HG02981 (cell line): ENCODE measurements around the gene SEC16A.

ENCODE experiments used
- ATAC-seq: cut with Tn5 transposase; IDR thresholded peaks from one replicate; pipeline ENCODE4 v1.9.1; 2021; ENCODE audit warnings: mild to moderate bottlenecking, moderate library complexity; ENCODE audit not compliant: unreplicated experiment

SEC16A gene

GRCh38 chr9:136504512-136505348, 21.9 kb upstream of the SEC16A start:
- ATAC-seq = no peak

GRCh38 chr9:136502940-136503550, 20.2 kb upstream of the SEC16A start:
- no peak for ATAC-seq

DNA sequence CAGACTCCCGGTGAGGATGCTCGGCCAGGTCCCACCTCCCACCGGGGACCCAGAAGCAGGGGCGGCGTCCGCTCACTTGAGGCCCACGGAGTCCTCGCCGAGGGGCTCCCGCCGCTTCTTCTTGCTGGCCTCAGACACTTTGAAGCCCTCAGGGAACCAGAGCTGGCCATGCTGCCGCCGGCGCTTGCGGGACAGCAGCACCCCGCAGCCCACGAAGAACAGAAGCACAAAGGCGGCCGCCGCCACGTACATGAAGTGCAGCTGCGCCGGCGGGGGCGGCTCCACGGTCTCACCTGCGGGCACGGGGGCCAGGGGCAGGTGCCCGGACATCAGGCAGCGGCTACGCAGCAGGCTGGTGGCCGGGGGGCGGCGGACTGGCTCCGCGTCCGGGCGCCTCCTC, 19.4 kb upstream of the SEC16A start:
- ATAC-seq = no peak

GRCh38 chr9:136501686-136502085, 18.8 kb upstream of the SEC16A start:
- no peak for ATAC-seq

GRCh38 chr9:136499935-136500910, 17.4 kb upstream of the SEC16A start:
- ATAC-seq = no peak

GRCh38 chr9:136499071-136499934, 16.5 kb upstream of the SEC16A start:
- ATAC-seq = no peak

DNA sequence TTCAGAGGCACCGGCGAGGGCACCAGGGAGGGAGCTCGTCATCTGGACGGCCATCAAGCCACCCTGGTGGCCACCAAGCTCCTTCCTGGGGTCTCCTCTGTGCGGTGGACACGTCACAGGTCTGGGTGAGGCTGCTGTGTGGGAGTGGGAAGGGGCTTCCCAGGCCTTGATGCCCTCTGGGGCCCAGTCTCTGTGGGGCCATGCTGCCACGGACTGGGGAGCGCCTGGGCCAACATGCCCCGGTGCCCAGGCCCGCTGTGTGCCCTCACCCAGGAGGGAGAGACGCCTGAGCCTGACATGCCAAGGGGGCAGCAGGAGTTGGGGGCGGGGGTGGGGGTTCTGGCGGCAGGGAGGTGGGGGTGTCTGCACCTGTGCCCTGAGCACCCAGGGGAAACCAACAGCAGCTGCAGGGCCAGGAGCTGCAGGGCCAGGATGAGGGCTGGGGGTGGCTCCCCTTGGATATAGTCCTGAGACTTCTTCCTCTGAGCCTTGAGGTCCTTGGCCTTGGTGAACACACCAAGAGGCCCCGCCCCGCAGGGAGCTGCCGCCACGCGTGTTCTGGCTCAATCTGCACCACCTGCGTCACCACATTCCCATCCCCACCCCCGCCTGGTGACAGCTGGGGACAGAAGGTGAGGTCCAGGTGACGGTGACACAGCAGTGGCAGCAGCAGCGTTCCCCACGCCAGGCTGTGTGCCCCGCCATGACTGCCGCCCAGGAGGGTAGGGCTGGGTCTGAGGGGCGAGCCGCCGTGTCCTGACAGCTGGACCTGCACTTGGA, 15.3 kb upstream of the SEC16A start:
- no peak for ATAC-seq

GRCh38 chr9:136496801-136497620, 14.2 kb upstream of the SEC16A start:
- no peak for ATAC-seq

GRCh38 chr9:136496181-136496580, 13.3 kb upstream of the SEC16A start:
- no peak for ATAC-seq

GRCh38 chr9:136495238-136495800, 12.5 kb upstream of the SEC16A start:
- no peak for ATAC-seq

DNA sequence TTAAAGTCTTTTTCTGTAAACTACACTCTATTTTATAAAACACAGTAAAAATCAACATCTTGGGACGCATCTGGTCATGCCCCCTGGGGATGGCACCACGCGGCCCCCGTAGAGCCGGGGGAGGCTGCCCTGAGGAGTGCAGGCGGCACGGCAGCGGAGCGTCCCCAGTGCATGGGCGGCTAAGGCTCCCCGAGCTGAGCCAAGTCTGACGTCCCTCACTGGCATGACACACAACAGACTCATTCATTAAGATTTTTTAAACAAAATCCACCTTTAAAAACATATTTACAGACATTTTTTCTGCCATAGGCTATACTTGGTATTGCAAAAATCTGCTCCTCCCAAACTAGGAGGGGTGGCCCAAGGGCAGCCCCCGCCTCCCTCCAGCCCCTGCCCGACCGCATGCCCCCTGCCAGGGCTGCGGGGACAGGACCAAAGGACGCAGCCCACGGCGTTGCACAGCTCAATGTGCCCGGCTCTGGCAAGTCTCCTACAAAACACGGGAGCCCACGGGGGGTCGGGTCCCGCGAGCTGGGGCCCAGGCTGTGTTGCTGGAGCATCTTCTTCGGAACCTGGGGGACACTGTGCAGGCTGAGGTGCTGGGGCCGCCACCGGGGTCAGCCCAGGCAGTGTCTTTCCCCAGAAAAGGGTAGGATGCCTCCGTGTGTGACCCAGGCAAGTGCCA, 11.8 kb upstream of the SEC16A start:
- ATAC-seq = no peak

GRCh38 chr9:136494012-136494411, 11.2 kb upstream of the SEC16A start:
- no peak for ATAC-seq

- ATAC-seq = no peak
Observed at GRCh38 chr9:136493567-136493971, 10.7 kb upstream of the SEC16A start.

- ATAC-seq = no peak
Observed at GRCh38 chr9:136492978-136493522, 10.2 kb upstream of the SEC16A start.

- no peak for ATAC-seq
Observed at GRCh38 chr9:136489731-136490130, 6.9 kb upstream of the SEC16A start.

GRCh38 chr9:136488247-136489214, 5.7 kb upstream of the SEC16A start:
- ATAC-seq = no peak
